GM21576 (cell line): ENCODE results near the gene GRAMD1A.
"Not testable (repeated sequence)": the region's sequence is repeated elsewhere in the genome, so short reads cannot be mapped to it uniquely, and the experiment has no call there.

ENCODE experiments used
- ATAC-seq: cut with Tn5 transposase; IDR thresholded peaks from one replicate; pipeline ENCODE4 v1.9.1; 2021; ENCODE audit warnings: mild to moderate bottlenecking, moderate library complexity; ENCODE audit not compliant: unreplicated experiment

The GRAMD1A gene

GRCh38 chr19:34999498-35000337 is at the start of gene GRAMD1A:
GRAMD1A (plus strand) TSS chr19:35000323; CDS start chr19:35000479, 156 bp downstream.
- peak; percentile 51 for ATAC-seq

GRCh38 chr19:34953092-34953491 is 47.0 kb upstream of the GRAMD1A start:
- no peak for ATAC-seq

DNA sequence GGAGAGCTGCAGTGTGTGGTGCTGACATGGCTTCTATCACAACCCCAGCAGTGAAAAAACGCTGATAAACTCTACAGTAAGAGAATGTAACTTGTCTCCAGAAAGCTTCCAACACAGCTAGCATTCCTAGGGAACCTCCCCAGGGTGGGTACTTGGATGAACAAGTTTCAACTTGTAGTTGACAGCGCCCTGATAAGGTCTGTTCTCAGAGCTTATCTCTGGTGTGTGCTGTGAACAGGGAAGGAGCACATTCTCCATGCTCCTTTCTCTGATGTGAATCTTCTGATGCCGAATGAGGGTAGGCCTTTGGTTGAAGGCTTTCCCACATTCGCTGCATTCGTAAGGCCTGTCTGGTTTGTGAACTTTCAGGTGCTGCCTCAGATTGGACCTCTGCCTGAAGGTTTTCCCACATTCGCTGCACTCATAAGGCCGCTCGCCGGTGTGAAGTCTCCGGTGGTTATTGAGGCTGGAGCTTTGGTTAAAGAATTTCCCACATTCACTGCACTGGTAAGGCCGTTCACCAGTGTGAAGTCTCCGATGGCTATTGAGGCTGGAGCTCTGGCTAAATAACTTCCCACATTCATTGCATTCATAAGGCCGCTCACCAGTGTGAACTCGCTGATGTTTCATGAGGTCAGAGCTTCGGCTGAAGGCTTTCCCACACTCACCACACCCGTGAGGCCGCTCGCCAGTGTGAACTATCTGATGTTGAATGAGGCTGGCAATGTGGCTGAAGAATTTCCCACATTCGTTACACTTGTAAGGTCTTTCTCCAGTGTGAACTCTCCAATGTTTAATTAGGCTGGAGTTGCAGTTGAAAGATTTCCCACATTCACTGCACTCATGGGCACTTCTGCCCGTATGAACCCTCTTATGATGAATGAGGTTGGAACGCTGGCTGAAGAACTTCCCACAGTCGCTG is 42.0 kb upstream of the GRAMD1A start:
- ATAC-seq: no peak

GRCh38 chr19:34959021-34959420 is 41.1 kb upstream of the GRAMD1A start:
- ATAC-seq: no peak

GRCh38 chr19:34960103-34960805 is 39.9 kb upstream of the GRAMD1A start:
- ATAC-seq: no peak

- ATAC-seq: no peak
Observed at GRCh38 chr19:34960940-34961679, 39.0 kb upstream of the GRAMD1A start.

- no peak for ATAC-seq
Observed at GRCh38 chr19:34961775-34962686, 38.1 kb upstream of the GRAMD1A start.

GRCh38 chr19:34962687-34963572 is 37.2 kb upstream of the GRAMD1A start:
- no peak for ATAC-seq

DNA sequence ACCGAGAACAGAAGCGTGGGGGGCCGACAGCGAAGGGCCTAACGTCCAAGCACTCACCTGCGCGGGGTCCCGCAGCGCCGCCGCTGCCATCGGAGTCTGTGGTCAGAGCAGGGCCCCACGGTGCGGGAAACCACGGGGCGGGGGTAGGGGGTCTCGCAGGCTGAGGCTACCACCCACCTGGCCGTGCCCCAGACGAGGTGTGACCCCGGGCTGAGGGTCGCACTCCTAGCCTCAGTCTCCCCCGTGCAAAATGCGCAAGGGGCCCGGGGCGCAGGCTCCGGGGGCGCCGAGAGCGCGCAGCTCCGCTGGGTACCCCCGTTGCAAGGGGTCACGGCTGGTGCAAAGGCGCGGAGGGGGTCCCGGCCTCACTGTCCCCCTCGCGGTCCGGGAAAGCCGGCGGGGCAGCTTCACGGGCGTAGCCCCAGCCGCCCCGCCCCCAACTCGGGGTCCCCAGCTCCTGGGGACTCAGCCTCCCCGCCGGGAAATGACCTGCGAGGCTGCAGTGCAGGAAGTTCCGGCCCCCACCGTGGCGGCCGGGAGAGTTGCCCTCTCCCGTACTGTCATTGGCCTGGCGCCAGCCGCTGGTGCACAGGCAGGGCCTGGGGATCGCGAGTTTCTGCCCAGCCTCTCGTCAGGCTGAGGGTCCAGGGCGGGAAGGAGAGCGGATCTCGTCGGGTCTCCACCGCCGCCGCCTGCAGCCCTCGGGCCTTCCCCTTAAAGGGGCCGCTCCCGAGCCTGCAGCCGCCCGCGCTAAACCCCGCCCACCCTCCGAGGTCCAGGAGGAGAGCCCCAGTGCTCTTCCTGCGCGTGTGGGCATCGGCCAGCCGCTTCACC is 36.3 kb upstream of the GRAMD1A start, which contains the start of gene ZNF792:
Gene ZNF792, minus strand, starts transcription at position 657 of the 834 bp plus-strand sequence. Its CDS starts 567 bp downstream, at position 90.
- ATAC-seq: peak; percentile 58

DNA sequence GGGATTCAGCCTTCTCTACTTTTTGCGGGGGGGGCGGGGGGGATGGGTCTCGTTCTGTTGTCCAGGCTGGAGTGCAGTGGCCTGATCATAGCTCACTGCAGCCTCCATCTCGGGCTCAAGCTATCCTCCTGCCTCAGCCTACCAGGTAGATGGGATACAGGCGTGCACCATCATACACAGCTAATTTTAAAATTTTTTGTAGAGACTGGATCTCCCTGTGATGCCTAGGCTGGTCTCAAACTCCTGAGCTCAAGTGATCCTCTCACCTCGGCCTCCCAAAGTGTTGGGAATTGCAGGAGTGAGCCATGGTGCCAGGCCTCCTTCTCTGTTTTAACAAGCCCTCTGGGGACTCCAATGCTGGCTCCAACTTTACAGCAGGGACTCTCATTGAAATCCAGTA is 35.5 kb upstream of the GRAMD1A start:
- no peak for ATAC-seq

GRCh38 chr19:34965505-34965904 is 34.6 kb upstream of the GRAMD1A start:
- ATAC-seq: not testable (repeated sequence)

GRCh38 chr19:34967551-34967950 is 32.6 kb upstream of the GRAMD1A start:
- no peak for ATAC-seq

- ATAC-seq: no peak
Observed at GRCh38 chr19:34969721-34970120, 30.4 kb upstream of the GRAMD1A start.

DNA sequence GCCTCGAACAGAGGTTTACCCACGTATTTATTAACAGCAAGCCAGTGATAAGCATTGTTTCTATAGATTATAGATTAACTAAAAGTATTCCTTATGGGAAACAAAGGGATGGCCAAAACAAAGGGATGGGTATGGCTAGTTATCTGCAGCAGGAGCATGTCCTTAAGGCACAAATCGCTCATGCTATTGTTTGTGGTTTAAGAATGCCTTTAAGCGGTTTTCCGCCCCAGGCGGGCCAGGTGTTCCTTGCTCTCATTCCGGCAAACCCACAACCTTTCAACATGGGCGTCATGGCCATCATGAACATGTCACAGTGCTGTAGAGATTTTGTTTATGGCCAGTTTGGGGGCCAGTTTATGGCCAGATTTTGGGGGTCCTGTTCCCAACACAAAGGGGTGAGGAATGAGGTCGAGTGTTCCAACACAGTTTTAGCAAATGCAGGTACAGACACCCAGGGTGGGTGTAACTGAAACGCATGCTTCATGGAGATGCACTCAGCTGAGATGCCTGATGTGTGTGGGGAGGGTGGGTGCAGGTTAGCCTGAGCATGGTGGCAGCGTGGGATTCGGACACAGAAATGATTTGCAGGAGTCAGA is 29.8 kb upstream of the GRAMD1A start:
- ATAC-seq: not testable (repeated sequence)

DNA sequence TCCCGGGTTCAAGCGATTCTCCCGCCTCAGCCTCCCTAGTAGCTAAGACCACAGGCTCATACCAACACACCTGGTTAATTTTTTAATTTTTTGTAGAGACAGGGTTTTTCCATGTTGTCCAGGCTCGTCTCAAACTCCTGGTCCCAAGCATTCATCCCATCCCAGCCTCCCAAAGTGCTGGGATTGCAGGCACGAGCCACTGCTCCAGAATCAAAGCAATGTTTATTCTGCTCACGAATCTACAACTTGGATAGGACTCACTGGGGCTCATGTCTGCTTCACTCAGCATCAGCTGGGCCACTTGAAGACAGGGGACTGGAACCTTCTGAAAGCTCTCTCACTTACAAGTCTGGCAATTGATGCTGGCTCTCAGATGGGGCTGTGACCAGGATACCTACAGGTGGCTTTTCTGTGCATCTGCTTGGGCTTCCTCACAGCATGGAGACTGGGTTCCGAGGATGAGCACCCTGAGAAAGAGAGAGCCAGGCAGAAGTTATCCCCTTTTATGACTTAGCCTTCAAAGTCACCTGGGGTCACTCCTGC is 27.9 kb upstream of the GRAMD1A start:
- ATAC-seq: no peak

GRCh38 chr19:34974646-34975045 is 25.5 kb upstream of the GRAMD1A start:
- ATAC-seq: no peak

DNA sequence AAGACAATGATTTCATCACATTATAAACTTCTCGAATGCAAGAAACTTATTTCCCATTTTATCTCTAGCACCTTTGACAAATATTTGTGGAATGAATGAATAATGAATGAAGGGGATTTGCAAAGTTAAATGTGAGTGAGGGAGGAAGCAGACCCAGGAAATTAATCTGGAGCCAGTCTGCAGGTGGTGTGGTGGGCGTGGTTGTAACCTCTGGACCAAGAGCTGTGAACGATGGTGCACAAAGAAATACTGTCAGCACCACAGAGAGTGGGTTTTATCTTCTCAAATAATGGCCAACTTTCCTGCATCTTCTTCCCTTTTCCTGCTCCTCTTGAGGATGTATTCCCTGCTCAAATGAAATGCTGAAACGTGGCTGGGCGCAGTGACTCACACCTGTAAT is 25.1 kb upstream of the GRAMD1A start:
- no peak for ATAC-seq
